ENCODE data around the gene VAPA.

VAPA gene

GRCh38 chr18:9869715-9870430 lies 43.9 kb upstream of the VAPA start:
- in situ Hi-C loops (cut with HindIII; ENCODE audit: low sequenced_read_pairs), result loop anchor here (5.0 kb wide), 1 partner anchor 52 kb away; no protein-coding TSS in a partner anchor
- DNase-seq (ENCODE audit: low read depth), result no peak
- no peak overlapping the region for H3K4me3 ChIP-seq (ENCODE audit: low read depth, low read length)
- no peak for TF ChIP-seq CTCF (IDR thresholded peaks at IDR 0.05; ENCODE audit: low read depth, low read length, missing control alignments)

GRCh38 chr18:9870431-9871008 lies 43.3 kb upstream of the VAPA start:
- no peak for TF ChIP-seq CTCF (IDR thresholded peaks at IDR 0.05; ENCODE audit: low read depth, low read length, missing control alignments)

GRCh38 chr18:9871244-9871746 lies 42.5 kb upstream of the VAPA start:
- no peak overlapping the region for H3K4me3 ChIP-seq (ENCODE audit: low read depth, low read length)
- DNase-seq (ENCODE audit: low read depth), result no peak
- TF ChIP-seq CTCF (IDR thresholded peaks at IDR 0.05; ENCODE audit: low read depth, low read length, missing control alignments), result no peak
- in situ Hi-C loops (cut with HindIII; ENCODE audit: low sequenced_read_pairs), result no loop called here

More at GRCh38 chr18:9870431-9871008, 43.3 kb upstream of the VAPA start:
- DNase-seq (ENCODE audit: low read depth), result no peak
- in situ Hi-C loops (cut with HindIII; ENCODE audit: low sequenced_read_pairs), result no loop called here
- H3K4me3 ChIP-seq (ENCODE audit: low read depth, low read length), result no peak overlapping the region

GRCh38 chr18:9872823-9873222 lies 41.0 kb upstream of the VAPA start:
- no peak for DNase-seq (ENCODE audit: low read depth)
- no peak for TF ChIP-seq CTCF (IDR thresholded peaks at IDR 0.05; ENCODE audit: low read depth, low read length, missing control alignments)
- in situ Hi-C loops (cut with HindIII; ENCODE audit: low sequenced_read_pairs), result no loop called here
- H3K4me3 ChIP-seq (ENCODE audit: low read depth, low read length), result no peak overlapping the region

GRCh38 chr18:9874728-9875127 lies 39.1 kb upstream of the VAPA start:
- DNase-seq (ENCODE audit: low read depth), result no peak
- no peak overlapping the region for H3K4me3 ChIP-seq (ENCODE audit: low read depth, low read length)
- in situ Hi-C loops (cut with HindIII; ENCODE audit: low sequenced_read_pairs), result no loop called here
- TF ChIP-seq CTCF (IDR thresholded peaks at IDR 0.05; ENCODE audit: low read depth, low read length, missing control alignments), result no peak

- H3K4me3 ChIP-seq (ENCODE audit: low read depth, low read length), result no peak overlapping the region
- no peak for DNase-seq (ENCODE audit: low read depth)
Observed at GRCh38 chr18:9876212-9876866, 37.5 kb upstream of the VAPA start.

More at GRCh38 chr18:9876212-9876866, 37.5 kb upstream of the VAPA start:
- no peak for TF ChIP-seq CTCF (IDR thresholded peaks at IDR 0.05; ENCODE audit: low read depth, low read length, missing control alignments)
- in situ Hi-C loops (cut with HindIII; ENCODE audit: low sequenced_read_pairs), result no loop called here

All from astrocyte of the cerebellum (primary cell).